HG03045 (cell line): ENCODE results near the gene KITLG.
"Not testable (repeated sequence)": the region's sequence is repeated elsewhere in the genome, so short reads cannot be mapped to it uniquely, and the experiment has no call there.

Experiments used
- ATAC-seq: cut with Tn5 transposase; IDR thresholded peaks from one replicate; pipeline ENCODE4 v1.9.1; 2021; ENCODE audit warnings: mild to moderate bottlenecking, moderate library complexity; ENCODE audit not compliant: unreplicated experiment

KITLG gene, protein sequence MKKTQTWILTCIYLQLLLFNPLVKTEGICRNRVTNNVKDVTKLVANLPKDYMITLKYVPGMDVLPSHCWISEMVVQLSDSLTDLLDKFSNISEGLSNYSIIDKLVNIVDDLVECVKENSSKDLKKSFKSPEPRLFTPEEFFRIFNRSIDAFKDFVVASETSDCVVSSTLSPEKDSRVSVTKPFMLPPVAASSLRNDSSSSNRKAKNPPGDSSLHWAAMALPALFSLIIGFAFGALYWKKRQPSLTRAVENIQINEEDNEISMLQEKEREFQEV

DNA sequence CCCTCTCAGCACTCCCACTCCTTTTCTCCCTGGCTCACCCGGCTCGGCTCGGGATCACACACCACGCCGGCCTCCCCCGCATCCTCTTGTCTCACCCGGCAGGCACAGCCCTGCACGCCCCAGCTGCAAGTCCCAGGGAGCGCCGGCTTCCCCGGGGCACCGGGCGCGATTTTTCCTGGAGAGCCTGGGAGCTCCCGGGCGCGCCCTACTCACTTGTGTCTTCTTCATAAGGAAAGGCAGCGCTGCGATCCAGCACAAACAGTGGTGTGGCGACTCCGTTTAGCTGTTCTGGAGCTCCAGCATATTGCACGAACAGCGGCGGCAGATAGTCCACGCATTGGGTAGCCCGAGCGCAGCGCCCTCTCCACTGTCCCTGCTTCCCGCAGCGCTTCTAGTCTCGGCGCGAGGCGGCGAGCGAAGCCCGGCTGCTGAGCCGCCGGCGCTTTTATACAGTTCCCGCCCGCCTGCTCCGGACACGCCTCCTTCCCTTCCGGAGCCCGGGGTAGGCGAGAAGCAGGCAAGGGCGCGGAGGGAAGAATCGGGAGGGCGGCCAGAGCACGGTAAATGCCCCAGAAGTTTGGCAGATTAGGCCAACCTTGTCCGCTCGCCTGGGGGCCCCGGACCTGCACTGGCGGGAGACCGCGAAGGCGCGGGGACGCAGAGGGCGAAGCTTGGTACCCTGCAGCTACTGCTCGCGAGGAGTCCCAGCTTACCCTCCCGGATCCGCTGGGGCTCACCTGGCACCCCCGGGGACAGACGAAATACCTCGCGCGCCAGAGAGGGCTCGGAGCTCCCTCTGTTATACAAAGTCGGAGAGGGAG lies at the start of gene KITLG:
Gene KITLG (minus strand): TSS at position 421 of the 821 bp plus-strand sequence. CDS start 193 bp downstream, at position 228.
- peak; percentile 66 for ATAC-seq

DNA sequence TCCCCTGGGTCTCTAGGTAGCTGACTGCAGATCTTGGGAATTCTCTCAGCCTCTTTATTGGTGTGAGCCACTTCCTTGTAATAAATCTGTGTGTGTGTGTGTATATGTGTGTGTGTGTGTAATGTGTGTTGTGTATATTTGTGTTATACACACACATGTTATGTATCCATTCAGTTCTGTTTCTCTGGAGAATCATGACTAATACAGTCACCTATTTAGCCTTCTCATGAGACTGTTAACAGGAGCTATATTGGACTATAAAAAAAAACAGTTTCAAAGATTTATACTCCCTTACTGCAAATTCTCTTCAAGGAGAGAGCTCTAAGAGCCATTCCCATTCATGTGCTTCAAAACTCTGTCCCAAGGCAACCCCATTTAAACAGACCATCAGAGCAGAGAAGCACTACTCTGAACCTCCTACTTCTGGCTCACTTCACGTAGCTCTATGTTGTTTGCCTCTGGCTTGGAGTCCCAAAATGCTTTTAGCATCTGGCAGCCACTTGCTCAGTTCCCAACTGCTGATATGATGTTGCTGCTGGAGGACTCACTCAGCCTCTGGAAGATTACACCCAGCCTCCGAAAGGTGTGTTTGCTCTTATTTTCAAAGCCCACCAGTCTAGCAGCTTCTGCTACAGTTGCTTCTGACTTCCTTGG lies 48.7 kb upstream of the KITLG start:
- ATAC-seq: no peak

DNA sequence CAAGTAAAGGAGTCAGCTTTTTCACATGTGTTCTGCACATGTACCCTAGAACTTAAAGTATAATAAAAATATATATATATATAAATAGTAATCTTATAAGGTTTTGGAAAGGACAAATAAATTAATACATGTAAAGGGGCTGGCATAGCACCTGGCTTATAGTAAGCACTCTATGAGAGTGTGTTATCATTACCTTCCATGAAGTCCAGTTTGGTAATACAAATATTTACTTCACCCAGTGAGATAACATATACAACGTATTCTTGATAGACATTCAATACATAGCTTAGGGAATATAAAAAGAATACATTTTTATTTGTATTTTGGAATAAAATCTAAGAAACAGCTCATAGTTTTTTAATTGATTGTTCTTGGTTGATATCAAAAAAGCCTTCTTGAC lies 47.8 kb upstream of the KITLG start:
- not testable (repeated sequence) for ATAC-seq

DNA sequence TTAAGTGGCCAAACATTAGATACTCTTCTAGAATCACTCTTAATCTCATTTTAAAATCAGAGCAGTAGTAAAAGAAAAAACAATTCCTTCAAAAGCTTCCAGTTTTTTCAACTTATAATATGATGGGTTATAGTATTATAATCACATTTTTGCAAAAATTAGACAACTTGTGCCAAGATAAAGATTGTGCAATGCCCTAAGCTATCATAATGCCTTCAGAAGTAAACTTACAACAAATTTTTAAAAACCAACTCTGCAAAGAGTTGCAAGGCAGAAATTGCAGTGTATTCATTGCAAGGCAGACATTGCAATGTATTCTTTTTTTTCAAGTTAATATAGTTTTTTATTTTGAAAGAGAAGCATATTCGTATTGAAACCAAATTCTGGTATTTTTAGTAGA lies 47.2 kb upstream of the KITLG start:
- ATAC-seq: no peak

GRCh38 chr12:88625356-88625755 lies 45.1 kb upstream of the KITLG start:
- ATAC-seq: no peak

DNA sequence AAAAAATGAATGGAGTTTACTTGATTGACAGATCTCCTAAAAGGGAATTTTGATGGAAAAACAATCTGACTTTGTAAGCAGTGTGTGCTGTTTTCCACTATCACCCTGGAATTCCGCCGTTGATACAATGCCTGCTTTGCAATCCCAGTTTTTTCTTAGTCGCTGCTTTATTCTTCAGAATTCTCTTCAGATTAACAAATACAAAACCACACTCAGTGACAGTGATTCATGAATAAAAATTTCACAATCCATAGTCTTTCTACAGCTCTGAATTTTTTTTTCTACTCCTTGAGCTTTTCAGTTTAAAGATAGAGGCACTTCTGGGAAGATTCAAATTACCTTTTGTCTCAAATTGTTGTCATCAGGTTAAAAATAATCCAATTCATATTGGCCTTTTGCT lies 44.6 kb upstream of the KITLG start:
- ATAC-seq: no peak

GRCh38 chr12:88623777-88624548 lies 43.7 kb upstream of the KITLG start:
- ATAC-seq: no peak

DNA sequence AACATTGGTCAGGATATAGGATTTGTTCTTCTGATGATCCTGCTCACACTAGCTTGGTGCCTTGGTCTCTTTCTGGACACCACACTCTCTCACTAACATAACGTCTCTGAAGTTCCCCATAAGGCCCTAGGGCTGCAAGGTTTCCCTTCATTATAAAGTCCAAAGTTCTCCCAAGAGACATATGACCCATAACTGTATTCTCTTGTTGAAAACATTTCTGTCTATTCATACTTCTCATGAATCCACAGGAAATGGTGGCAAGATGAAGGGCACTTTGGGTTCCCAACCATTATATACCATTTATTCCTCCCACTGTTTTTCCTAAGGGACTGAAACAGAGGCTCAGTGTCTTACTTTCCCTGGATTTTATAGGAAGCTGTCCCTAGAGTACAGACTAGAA lies 37.1 kb upstream of the KITLG start:
- no peak for ATAC-seq

- no peak for ATAC-seq
Observed at GRCh38 chr12:88615490-88615889, 35.2 kb upstream of the KITLG start.

GRCh38 chr12:88604646-88605045 lies 24.4 kb upstream of the KITLG start:
- no peak for ATAC-seq

GRCh38 chr12:88600272-88600671 lies 20.0 kb upstream of the KITLG start:
- ATAC-seq: no peak

- no peak for ATAC-seq
Observed at GRCh38 chr12:88597365-88597764, 17.1 kb upstream of the KITLG start.

DNA sequence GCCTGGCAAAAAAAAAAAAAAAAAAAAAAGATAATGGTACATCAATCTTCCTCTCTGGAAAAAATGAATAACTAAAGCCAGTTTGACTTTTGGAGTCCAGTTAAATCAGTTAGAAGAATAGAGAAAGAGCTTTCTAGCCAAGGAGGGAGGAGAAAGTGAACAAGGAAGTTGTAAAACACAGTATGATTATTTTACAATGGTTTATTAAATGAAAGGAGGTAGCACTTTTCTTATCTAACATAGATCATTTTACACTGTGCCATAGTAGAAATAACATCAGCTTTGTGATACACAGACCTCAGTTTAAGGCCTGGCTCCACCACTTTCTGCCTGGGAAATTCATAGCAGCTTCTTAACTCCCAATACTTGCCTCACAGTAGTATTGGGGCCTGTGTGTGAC lies 15.4 kb upstream of the KITLG start:
- ATAC-seq: no peak

DNA sequence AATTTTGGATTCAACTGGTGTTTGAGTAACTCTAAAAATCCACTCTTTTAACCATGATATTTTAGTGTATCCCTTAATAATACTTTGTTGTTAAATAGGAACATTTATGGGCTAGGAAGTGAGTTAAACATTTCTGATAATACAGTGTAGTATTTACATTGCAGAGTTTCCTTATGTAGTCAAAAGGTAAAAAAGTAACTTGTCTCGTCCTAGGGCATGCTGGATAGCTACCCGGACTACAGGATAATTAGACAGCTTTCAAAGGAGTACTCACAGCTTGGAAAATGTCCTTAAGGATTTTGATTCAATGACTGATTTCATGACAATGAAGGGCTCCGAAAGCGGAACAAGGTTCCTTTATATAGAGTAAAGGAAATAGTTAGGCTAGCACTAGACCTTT lies 14.5 kb upstream of the KITLG start:
- no peak for ATAC-seq

DNA sequence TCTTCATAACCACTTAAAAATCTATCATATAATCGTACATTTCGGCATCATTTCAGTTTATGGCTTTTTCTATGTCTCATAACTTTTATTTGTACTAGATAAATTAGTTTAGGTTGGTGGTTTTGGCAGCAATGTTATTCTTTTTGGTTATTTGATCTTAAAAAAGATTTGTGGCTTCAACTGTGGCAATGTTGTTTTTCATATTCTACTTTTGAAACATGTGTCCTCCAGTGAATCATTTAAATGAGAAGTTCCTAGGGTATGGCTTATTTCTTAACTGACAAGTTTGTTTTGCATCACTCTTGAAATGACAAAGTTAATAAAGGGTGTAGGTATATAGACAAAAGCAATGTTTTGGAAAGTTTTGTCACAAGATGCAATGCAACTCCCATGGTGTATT lies 11.1 kb upstream of the KITLG start:
- no peak for ATAC-seq

DNA sequence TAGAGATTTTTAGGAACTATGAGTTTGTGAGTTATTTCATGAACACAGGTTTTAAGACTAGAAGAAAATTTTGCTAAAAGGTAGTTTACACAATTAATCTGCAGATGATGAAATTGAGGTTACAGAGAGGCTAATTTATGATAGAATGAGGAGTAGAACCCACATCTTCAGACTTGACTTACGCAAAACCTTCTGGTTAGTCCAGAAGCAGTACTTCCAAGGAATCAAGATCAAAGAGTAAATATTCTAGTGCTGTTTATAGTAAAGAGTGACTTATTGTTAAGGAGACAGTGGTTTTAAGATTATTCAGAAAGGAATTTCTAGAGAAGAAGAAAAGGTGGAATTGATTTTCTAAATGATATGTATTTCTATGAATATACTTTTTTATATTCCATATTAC lies 10.6 kb upstream of the KITLG start:
- no peak for ATAC-seq

DNA sequence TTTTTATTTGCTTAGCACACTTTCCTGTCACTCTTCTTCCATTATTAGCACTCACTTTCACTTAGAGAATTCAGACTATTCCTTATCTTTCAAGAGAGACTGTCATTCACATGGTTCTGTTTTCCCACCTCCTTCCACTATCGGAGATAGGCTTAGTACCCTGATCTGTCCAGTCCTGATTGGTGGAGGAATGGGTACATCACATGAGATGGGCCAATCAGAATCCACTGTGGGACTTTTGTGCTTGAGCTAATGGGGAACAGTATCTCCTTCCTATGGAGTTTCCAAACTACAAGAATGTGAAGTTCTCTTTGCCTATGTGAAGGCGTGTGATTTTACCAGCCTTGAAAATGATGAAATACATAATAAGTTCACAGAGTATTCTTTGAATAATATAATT lies 4.8 kb upstream of the KITLG start:
- no peak for ATAC-seq

- no peak for ATAC-seq
Observed at GRCh38 chr12:88579601-88580050, 645 bp downstream of the KITLG start.

GRCh38 chr12:88579161-88579517 lies 1.1 kb downstream of the KITLG start:
- no peak for ATAC-seq

DNA sequence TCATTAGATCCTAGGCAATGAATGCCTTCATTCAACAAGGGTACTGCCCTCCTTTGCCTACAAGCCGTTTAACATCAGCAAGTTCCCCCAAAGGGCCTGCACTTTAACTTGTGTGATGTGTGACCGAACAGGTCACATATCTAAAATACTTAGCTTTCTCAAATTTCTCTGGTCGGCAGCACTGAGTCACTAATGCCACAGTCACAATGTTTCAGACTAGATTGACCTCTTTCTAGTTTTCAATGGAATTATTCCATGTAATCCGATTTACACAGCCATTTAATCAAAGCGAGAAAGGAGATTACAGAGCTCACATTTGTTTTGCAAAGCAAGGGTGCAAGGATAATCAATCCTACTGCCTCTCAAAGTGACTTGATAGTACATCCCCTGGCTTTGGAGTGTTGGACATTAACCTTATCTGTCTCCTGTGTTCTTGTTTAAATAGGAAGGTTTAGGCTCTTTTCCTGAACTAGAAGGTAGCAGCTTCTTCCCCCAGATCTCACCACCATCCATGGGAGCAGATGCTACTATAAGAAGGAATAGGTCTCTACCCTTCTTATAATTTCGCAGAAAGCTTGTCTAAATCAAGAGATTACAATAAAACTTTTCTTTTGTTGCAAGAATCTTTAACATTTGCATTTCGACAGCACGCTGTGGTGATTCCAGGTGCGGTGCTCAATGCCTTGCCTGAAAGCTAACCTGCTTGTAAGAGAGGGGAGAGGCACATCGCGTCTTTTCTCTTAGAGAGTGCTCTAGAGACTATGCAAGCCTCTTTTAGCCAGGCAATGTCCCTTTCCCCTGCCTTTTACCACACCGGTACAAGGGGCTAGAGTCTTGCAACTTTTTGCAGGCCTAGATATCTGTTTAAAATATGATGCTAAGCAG lies 1.8 kb downstream of the KITLG start:
- ATAC-seq: no peak
